DOHH2 (cell line): ENCODE results near the gene WDR12.
A peak's percentile ranks its signal among the peaks of the same experiment; 100 is the strongest.
"Not testable (repeated sequence)": the region's sequence is repeated elsewhere in the genome, so short reads cannot be mapped to it uniquely, and the experiment has no call there.

Source experiments
- H3F3A ChIP-seq: fragments of 200-600 bp; sonication (generic), shearing (Covaris generic); 2 replicates; pipeline ENCODE4 v1.6.0; 2016; ENCODE audit warnings: antibody characterized with exemption, mild to moderate bottlenecking; ENCODE audit not compliant: control insufficient read depth, insufficient read depth
- H3K27ac ChIP-seq: fragments of 200-600 bp; sonication (generic); 2 replicates; pipeline ENCODE4 v1.5.1; 2014; ENCODE audit warnings: low read depth, mild to moderate bottlenecking, low read length, moderate library complexity
- H3K27me3 ChIP-seq: fragments of 200-600 bp; sonication (generic); 2 replicates; pipeline ENCODE4 v1.6.1; 2014; ENCODE audit warnings: mild to moderate bottlenecking, low read length, mixed read lengths; ENCODE audit not compliant: control insufficient read depth
- H3K36me3 ChIP-seq: fragments of 200-600 bp; sonication (generic); 2 replicates; pipeline ENCODE4 v1.6.1; 2014; ENCODE audit warnings: mild to moderate bottlenecking, low read length, moderate library complexity, mixed read lengths; ENCODE audit not compliant: control insufficient read depth
- H3K4me1 ChIP-seq: fragments of 200-600 bp; sonication (generic); 2 replicates; pipeline ENCODE4 v1.6.1; 2014; ENCODE audit warnings: mild to moderate bottlenecking, low read length, mixed read lengths; ENCODE audit not compliant: control insufficient read depth
- H3K4me2 ChIP-seq: fragments of 200-600 bp; sonication (generic); 2 replicates; pipeline ENCODE4 v1.6.0; 2014; ENCODE audit warnings: mild to moderate bottlenecking, low read length, moderate library complexity
- H3K4me3 ChIP-seq: fragments of 200-600 bp; sonication (generic); 2 replicates; pipeline ENCODE4 v1.5.1; 2014; ENCODE audit warnings: mild to moderate bottlenecking, low read length, mixed read lengths
- H3K79me2 ChIP-seq: fragments of 200-600 bp; sonication (generic); 2 replicates; pipeline ENCODE4 v1.6.1; 2014; ENCODE audit warnings: mild to moderate bottlenecking, low read length, mixed read lengths; ENCODE audit not compliant: control insufficient read depth
- H3K9me2 ChIP-seq: fragments of 200-600 bp; sonication (generic); replicated peaks from 2 replicates; pipeline ENCODE4 v1.6.1; 2014; ENCODE audit warnings: mild to moderate bottlenecking, low read length, mixed read lengths; ENCODE audit not compliant: control insufficient read depth
- H3K9me3 ChIP-seq: fragments of 200-600 bp; sonication (generic); 2 replicates; pipeline ENCODE4 v1.6.1; 2014; ENCODE audit warnings: antibody characterized with exemption, low read length, mixed read lengths; ENCODE audit not compliant: control insufficient read depth, insufficient read depth
- H4K20me1 ChIP-seq: fragments of 200-600 bp; sonication (generic); 2 replicates; pipeline ENCODE4 v1.6.0; 2014; ENCODE audit warnings: low read depth, mild to moderate bottlenecking, antibody characterized with exemption, low read length, moderate library complexity; ENCODE audit not compliant: control insufficient read depth, insufficient read depth
- EZH2phosphoT487 ChIP-seq: fragments of 200-600 bp; sonication (generic); IDR thresholded peaks from 2 replicates; pipeline ENCODE4 v1.6.1; 2017; ENCODE audit warnings: borderline replicate concordance, mild to moderate bottlenecking, antibody characterized with exemption, low read length, moderate library complexity, mixed read lengths
- TF ChIP-seq, protein P1 (sequence below): fragments of 200-600 bp; sonication (generic); IDR thresholded peaks from one replicate; pipeline ENCODE4 v1.5.1; 2014; ENCODE audit warnings: antibody characterized with exemption, mild to moderate bottlenecking, low read depth, low read length; ENCODE audit not compliant: poor library complexity, severe bottlenecking

Gene WDR12

DNA sequence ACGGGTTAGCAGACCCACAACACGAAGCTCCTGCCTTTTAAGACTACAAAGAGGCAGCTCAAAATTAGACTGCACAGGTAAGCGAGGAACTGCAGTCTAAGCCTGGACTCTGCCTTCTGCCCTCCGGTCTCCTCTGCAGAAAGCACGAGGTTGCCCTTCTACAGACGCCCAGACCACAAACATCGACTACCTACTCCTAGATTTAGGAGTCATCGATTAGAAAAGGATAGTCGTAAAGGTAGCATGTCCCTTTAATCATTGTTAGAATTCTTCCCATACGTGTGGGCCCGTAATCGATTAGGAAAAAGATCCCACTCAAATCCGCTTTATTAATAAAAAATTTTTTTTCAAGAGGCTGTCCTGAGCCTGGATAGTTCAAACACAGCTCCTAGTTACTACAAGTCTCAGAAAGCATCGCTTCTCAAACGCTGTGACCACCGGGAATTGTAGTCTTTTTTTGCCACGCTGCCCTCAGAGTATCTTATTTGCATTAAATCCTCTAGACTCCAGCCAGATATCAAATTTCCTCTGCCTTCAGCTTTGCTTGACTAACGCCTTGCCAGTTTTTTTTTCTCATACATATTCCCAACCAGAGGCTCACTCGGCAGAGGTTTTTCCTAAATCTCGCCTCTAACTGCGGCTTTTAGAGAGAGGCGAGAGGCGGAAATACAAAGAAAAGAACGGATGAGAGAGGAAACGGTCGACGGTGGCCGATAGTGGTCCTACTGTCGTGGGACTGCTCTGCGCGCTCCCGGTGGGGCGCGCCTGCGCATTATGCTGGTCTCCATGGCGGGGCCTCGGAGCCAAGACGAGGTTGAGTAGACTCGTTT is at the start of gene WDR12, which contains the start of gene CARF:
Gene WDR12, minus strand, starts transcription at position 162 of the 830 bp plus-strand sequence. CDS start 197 bp downstream, outside the sequence.
Gene CARF, plus strand, starts transcription at position 764 of the 830 bp plus-strand sequence. CDS start 29,628 bp downstream, outside the sequence.
- no peaks in the 10 kb centered on the region for H3K9me2 ChIP-seq
- no peak for TF ChIP-seq EZH2phosphoT487
- TF ChIP-seq, protein P1, sequence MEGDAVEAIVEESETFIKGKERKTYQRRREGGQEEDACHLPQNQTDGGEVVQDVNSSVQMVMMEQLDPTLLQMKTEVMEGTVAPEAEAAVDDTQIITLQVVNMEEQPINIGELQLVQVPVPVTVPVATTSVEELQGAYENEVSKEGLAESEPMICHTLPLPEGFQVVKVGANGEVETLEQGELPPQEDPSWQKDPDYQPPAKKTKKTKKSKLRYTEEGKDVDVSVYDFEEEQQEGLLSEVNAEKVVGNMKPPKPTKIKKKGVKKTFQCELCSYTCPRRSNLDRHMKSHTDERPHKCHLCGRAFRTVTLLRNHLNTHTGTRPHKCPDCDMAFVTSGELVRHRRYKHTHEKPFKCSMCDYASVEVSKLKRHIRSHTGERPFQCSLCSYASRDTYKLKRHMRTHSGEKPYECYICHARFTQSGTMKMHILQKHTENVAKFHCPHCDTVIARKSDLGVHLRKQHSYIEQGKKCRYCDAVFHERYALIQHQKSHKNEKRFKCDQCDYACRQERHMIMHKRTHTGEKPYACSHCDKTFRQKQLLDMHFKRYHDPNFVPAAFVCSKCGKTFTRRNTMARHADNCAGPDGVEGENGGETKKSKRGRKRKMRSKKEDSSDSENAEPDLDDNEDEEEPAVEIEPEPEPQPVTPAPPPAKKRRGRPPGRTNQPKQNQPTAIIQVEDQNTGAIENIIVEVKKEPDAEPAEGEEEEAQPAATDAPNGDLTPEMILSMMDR = no peak

DNA sequence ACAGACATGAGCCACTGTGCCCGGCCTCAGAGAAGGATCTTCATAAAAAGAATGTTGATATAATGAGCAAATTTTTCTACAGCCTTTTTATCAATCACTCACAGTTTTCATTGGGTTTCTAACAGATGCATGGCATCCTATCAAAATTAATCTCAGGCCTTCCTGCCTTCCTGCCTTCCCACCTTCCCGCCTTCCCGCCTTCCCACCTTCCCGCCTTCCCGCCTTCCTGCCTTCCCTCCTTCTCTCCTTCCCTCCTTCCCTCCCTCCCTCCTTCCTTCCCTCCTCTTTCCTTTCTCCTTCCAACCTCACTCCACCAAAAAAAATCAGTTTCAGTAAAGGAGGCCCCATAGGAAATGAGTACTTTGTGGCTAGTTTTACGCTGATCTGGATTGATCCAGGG is 49.1 kb upstream of the WDR12 start:
- Histone ChIP-seq H3K9me2 (no peaks in the 10 kb centered on the region), H3K9me3 (no peaks in the 10 kb centered on the region), H4K20me1 (no peaks in the 10 kb centered on the region), H3K27me3 (no peaks in the 10 kb centered on the region), H3K4me2 (no peak overlapping the region), H3K27ac (no peak overlapping the region), H3F3A (no peaks in the 10 kb centered on the region), H3K36me3 (no peaks in the 10 kb centered on the region; the same call in 1 of the 2 replicates), H3K4me1 (no peaks in the 10 kb centered on the region), H3K4me3 (no peak overlapping the region), H3K79me2 (no peaks in the 10 kb centered on the region)
- no peak for TF ChIP-seq EZH2phosphoT487
- TF ChIP-seq, protein P1 = no peak

More for the DNA sequence above, at the start of gene WDR12, which contains the start of gene CARF:
- Histone ChIP-seq H3K27ac (peak within 1 kb of the TSS; percentile 86), H3K9me3 (no peaks in the 10 kb centered on the region), H3K79me2 (peaks cover 57% of the 10 kb centered on the region), H3K4me2 (peak within 1 kb of the TSS; percentile 78), H4K20me1 (peaks cover 7% of the 10 kb centered on the region; the same call in 1 of the 2 replicates), H3K36me3 (peaks cover 25% of the 10 kb centered on the region), H3K27me3 (no peaks in the 10 kb centered on the region), H3K4me1 (peaks cover 19% of the 10 kb centered on the region), H3F3A (no peaks in the 10 kb centered on the region), H3K4me3 (peak within 1 kb of the TSS; percentile 88)

DNA sequence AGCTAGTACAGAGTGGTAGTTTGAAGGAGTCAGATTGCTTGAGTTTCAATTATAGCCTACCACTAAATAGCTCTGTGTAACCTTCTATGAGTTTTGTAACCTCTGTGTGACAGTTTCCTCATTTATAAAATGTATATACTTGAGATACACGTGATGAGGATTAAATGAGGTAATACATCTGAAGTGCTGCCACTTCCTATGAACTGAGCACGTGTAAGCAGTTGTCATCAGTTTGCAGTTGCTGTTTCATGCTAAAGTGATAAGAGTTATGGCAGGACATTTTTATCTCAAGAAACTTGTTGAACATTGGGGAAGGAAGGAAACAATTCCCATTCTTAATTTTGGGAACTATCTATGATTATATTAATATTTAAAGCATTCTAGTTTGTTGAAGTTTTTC is 39.1 kb upstream of the WDR12 start:
- no peaks in the 10 kb centered on the region for H3K79me2 ChIP-seq
- H3K27me3 ChIP-seq = no peaks in the 10 kb centered on the region
- TF ChIP-seq EZH2phosphoT487 = no peak
- TF ChIP-seq, protein P1 = no peak
- H4K20me1 ChIP-seq = no peaks in the 10 kb centered on the region
- H3K9me2 ChIP-seq = no peaks in the 10 kb centered on the region
- H3K4me2 ChIP-seq = no peak overlapping the region
- no peak overlapping the region for H3K27ac ChIP-seq
- H3K36me3 ChIP-seq = peaks cover 4% of the 10 kb centered on the region
- H3K4me3 ChIP-seq = no peak overlapping the region
- H3K9me3 ChIP-seq = peaks cover 3% of the 10 kb centered on the region; the same call in 1 of the 2 replicates
- H3K4me1 ChIP-seq = no peaks in the 10 kb centered on the region
- no peaks in the 10 kb centered on the region for H3F3A ChIP-seq

DNA sequence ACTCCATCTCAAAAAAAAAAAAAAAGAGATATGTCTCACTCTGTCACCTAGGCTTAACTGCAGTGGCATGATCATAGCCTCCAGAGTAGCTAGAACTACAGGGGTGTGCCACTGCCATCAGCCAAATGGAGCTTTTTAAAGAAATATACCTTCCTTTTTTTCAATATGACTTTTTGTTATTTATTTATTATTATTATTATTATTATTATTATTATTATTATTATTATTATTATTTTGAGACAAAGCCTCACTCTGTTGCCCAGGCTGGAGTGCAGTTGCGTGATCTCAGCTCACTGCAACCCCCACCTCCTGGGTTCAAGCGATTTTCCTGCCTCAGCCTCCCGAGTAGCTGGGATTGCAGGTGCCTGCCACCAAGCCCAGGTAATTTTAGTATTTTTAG is 37.9 kb upstream of the WDR12 start:
- not testable (repeated sequence) for H3F3A ChIP-seq, H3K4me2 ChIP-seq, H3K4me1 ChIP-seq, H4K20me1 ChIP-seq, H3K4me3 ChIP-seq, H3K27me3 ChIP-seq, H3K9me2 ChIP-seq, H3K27ac ChIP-seq, H3K79me2 ChIP-seq, H3K9me3 ChIP-seq
- peaks cover 14% of the 10 kb centered on the region for H3K36me3 ChIP-seq
